OCI-LY7 (cell line): ENCODE data around the gene ATP6V0B. TPM values are rescaled to one million over a fixed set of nuclear protein-coding genes. Genes with fewer than 3 reads are reported as not detected.

ENCODE experiments used
- BruUV-seq: library from RNA; stranded (reverse); fragments of 400-500 nt; replicated peaks from 2 replicates; lab custom pipeline; 2021; lab: Mats Ljungman, UMichigan
- CTCF ChIA-PET: fragments of 300-600 bp; sonication (Branson Sonifier 250); formaldehyde crosslinking; loops from one replicate; lab custom pipeline; 2022; ENCODE audit warnings: antibody characterized with exemption; ENCODE audit not compliant: unreplicated experiment; lab: Charles Lee
- POLR2A ChIA-PET: fragments of 300-600 bp; sonication (Branson Sonifier 250); formaldehyde crosslinking; loops from one replicate; lab custom pipeline; 2022; ENCODE audit warnings: antibody characterized with exemption; lab: Charles Lee
- DNase-seq: peaks from one replicate; pipeline ENCODE4 v3.0.0-alpha.2; 2015; ENCODE audit warnings: low spot score
- H2AFZ ChIP-seq: fragments of 200-600 bp; sonication (generic), shearing (Covaris generic); 2 replicates; pipeline ENCODE4 v1.6.1; 2014; ENCODE audit warnings: mild to moderate bottlenecking, antibody characterized with exemption, low read length, moderate library complexity
- H3K27ac ChIP-seq: fragments of 200-600 bp; sonication (generic); 2 replicates; pipeline ENCODE4 v1.5.1; 2014; ENCODE audit warnings: mixed run types, low read depth, mild to moderate bottlenecking, moderate library complexity, low read length, inconsistent platforms; ENCODE audit not compliant: poor library complexity, severe bottlenecking
- H3K36me3 ChIP-seq: fragments of 200-600 bp; sonication (generic); 2 replicates; pipeline ENCODE4 v1.6.1; 2014; ENCODE audit warnings: mild to moderate bottlenecking, antibody characterized with exemption, low read length, moderate library complexity, mixed read lengths; ENCODE audit not compliant: insufficient read depth
- H3K4me1 ChIP-seq: fragments of 200-600 bp; sonication (generic); 2 replicates; pipeline ENCODE4 v1.5.1; 2014; ENCODE audit warnings: mild to moderate bottlenecking, low read length; ENCODE audit not compliant: insufficient read depth, poor library complexity, severe bottlenecking
- H3K4me2 ChIP-seq: fragments of 200-600 bp; sonication (generic); 2 replicates; pipeline ENCODE4 v1.6.1; 2014; ENCODE audit warnings: mild to moderate bottlenecking, low read length
- H3K4me3 ChIP-seq: fragments of 200-600 bp; sonication (generic); 2 replicates; pipeline ENCODE4 v1.5.1; 2014; ENCODE audit warnings: mild to moderate bottlenecking, low read depth, low read length; ENCODE audit not compliant: poor library complexity, severe bottlenecking
- H3K79me2 ChIP-seq: fragments of 200-600 bp; sonication (generic); 2 replicates; pipeline ENCODE4 v1.6.1; 2016; ENCODE audit warnings: low read depth, mild to moderate bottlenecking, low read length, moderate library complexity, mixed read lengths; ENCODE audit not compliant: insufficient read depth
- H3K9me2 ChIP-seq: fragments of 200-600 bp; sonication (generic); 2 replicates; pipeline ENCODE4 v1.6.1; 2016; ENCODE audit warnings: mild to moderate bottlenecking, low read length, mixed read lengths; ENCODE audit not compliant: insufficient read depth
- H3K9me3 ChIP-seq: fragments of 200-600 bp; sonication (generic); 2 replicates; pipeline ENCODE4 v1.6.1; 2014; ENCODE audit warnings: mild to moderate bottlenecking, mixed run types, low read length, mixed read lengths
- H4K20me1 ChIP-seq: fragments of 200-600 bp; sonication (generic); 2 replicates; pipeline ENCODE4 v1.6.1; 2014; ENCODE audit warnings: mild to moderate bottlenecking, antibody characterized with exemption, low read length, moderate library complexity, mixed read lengths; ENCODE audit not compliant: insufficient read depth
- EZH2phosphoT487 ChIP-seq: fragments of 200-600 bp; sonication (generic); IDR thresholded peaks from 2 replicates; pipeline ENCODE4 v1.6.1; 2018; ENCODE audit warnings: low read depth, borderline replicate concordance, mild to moderate bottlenecking, mixed run types, antibody characterized with exemption, low read length, moderate library complexity, mixed read lengths
- intact Hi-C: fragments of 100-400 bp; cut with micrococcal nuclease; formaldehyde crosslinking; loops from one replicate; pipeline ENCODE4 v1.10.0; 2022; ENCODE audit not compliant: unreplicated experiment
- total RNA-seq, 2 experiments: library from RNA; depleted of rRNA in 1 of 2; stranded (reverse); fragments of >200 nt in 1 of 2; shearing (Covaris generic) in 1 of 2; gene quantifications; 2 replicates each; pipeline ENCODE4 v1.2.3, GENCODE V29; 2014 to 2022
- TF ChIP-seq, protein P1 (sequence below): fragments of 200-600 bp; sonication (generic); conservative IDR thresholded peaks from 2 replicates; pipeline ENCODE4 v1.5.1; 2014; ENCODE audit warnings: mild to moderate bottlenecking, antibody characterized with exemption, low read length, moderate library complexity, mixed read lengths

Gene ATP6V0B
- total RNA-seq, 2 experiments from 2014 or later, result 68.4 to 97.1 TPM

DNA sequence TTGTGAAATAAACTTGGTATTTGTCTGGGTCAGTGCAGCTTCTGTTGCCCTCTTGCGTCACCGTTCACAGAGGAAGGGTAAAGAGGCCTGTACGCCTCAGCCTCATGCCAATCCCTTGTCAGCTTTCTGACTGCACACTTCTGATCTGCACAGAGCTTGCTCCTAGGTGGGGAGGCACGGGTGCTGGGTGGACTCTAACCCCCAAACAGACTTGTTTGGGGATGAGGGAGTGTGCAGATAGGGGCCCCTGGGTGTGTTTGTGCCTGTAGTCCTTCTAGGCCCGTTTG is 3.4 kb downstream of the ATP6V0B start:
- H3K27ac ChIP-seq, result no peak overlapping the region
- no peaks in the 10 kb centered on the region; the same call in 1 of the 2 replicates for H3K79me2 ChIP-seq
- DNase-seq, result no peak
- no peaks in the 10 kb centered on the region for H3K9me2 ChIP-seq
- no TSS peak for BruUV-seq
- no peak overlapping the region for H2AFZ ChIP-seq
- intact Hi-C loops, result no loop called here
- H3K36me3 ChIP-seq, result peaks cover 37% of the 10 kb centered on the region
- TF ChIP-seq, protein P1, sequence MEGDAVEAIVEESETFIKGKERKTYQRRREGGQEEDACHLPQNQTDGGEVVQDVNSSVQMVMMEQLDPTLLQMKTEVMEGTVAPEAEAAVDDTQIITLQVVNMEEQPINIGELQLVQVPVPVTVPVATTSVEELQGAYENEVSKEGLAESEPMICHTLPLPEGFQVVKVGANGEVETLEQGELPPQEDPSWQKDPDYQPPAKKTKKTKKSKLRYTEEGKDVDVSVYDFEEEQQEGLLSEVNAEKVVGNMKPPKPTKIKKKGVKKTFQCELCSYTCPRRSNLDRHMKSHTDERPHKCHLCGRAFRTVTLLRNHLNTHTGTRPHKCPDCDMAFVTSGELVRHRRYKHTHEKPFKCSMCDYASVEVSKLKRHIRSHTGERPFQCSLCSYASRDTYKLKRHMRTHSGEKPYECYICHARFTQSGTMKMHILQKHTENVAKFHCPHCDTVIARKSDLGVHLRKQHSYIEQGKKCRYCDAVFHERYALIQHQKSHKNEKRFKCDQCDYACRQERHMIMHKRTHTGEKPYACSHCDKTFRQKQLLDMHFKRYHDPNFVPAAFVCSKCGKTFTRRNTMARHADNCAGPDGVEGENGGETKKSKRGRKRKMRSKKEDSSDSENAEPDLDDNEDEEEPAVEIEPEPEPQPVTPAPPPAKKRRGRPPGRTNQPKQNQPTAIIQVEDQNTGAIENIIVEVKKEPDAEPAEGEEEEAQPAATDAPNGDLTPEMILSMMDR, result no peak
- TF ChIP-seq EZH2phosphoT487, result no peak
- H3K4me2 ChIP-seq, result no peak overlapping the region
- H3K9me3 ChIP-seq, result no peaks in the 10 kb centered on the region
- no peak overlapping the region for H3K4me3 ChIP-seq
- POLR2A ChIA-PET, result no interaction called here
- H3K4me1 ChIP-seq, result peaks cover 17% of the 10 kb centered on the region
- CTCF ChIA-PET, result no interaction called here
- H4K20me1 ChIP-seq, result 0 out of 2 replicates have a peak, but pooled peaks cover 9% of the 10 kb centered on the region

- no peak within 1 kb of the TSS for H3K4me3 ChIP-seq
- TF ChIP-seq, protein P1, result no peak
- no peak for TF ChIP-seq EZH2phosphoT487
- no peaks in the 10 kb centered on the region for H3K9me3 ChIP-seq
- no peak for DNase-seq
- no peaks in the 10 kb centered on the region; the same call in 1 of the 2 replicates for H3K79me2 ChIP-seq
- H3K4me2 ChIP-seq, result peak within 1 kb of the TSS; percentile 36; the same call in 1 of the 2 replicates
- H3K4me1 ChIP-seq, result peaks cover 17% of the 10 kb centered on the region
- 0 out of 2 replicates have a peak, but pooled peaks cover 9% of the 10 kb centered on the region for H4K20me1 ChIP-seq
- H2AFZ ChIP-seq, result no peak within 1 kb of the TSS
- no peaks in the 10 kb centered on the region for H3K9me2 ChIP-seq
- H3K36me3 ChIP-seq, result peaks cover 32% of the 10 kb centered on the region
- ChIA-PET CTCF (no interaction called here), POLR2A (no interaction called here)
- intact Hi-C loops, result no loop called here
- H3K27ac ChIP-seq, result no peak within 1 kb of the TSS
- no TSS peak for BruUV-seq
Measured at GRCh38 chr1:43978551-43979260, 3.9 kb downstream of the ATP6V0B start, which contains the start of gene B4GALT2. Gene B4GALT2 (plus strand): TSS chr1:43979210. CDS start chr1:43981161, 1,951 bp downstream.

- peaks cover 30% of the 10 kb centered on the region for H3K36me3 ChIP-seq
- no peaks in the 10 kb centered on the region for H3K9me3 ChIP-seq
- H3K9me2 ChIP-seq, result no peaks in the 10 kb centered on the region
- no peak overlapping the region for H3K4me3 ChIP-seq
- intact Hi-C loops, result no loop called here
- TF ChIP-seq, protein P1, result no peak
- no peak for TF ChIP-seq EZH2phosphoT487
- H3K79me2 ChIP-seq, result no peaks in the 10 kb centered on the region; the same call in 1 of the 2 replicates
- H3K27ac ChIP-seq, result no peak overlapping the region
- DNase-seq, result no peak
- CTCF ChIA-PET, result no interaction called here
- POLR2A ChIA-PET, result no interaction called here
- peaks cover 13% of the 10 kb centered on the region for H3K4me1 ChIP-seq
- H3K4me2 ChIP-seq, result peak overlapping the region; percentile 34; the same call in 1 of the 2 replicates
- no peak overlapping the region for H2AFZ ChIP-seq
- H4K20me1 ChIP-seq, result 0 out of 2 replicates have a peak, but pooled peaks cover 9% of the 10 kb centered on the region
- no TSS peak for BruUV-seq
Measured at GRCh38 chr1:43979261-43979527, 4.4 kb downstream of the ATP6V0B start.
